Right atrium auricular region (tissue), 2 donors: Measurements from ENCODE around the gene ZNF654. TPM values are rescaled to one million over a fixed set of nuclear protein-coding genes. Genes with fewer than 3 reads are reported as not detected.

Experiments used
- DNase-seq: peaks from one replicate; pipeline ENCODE4 v3.0.0-alpha.2; 2019; ENCODE audit warnings: low spot score
- H3K27ac ChIP-seq, 2 donors: fragments of 200-600 bp; sonication (generic); 1 replicate in 1 of 2; 2 replicates in 1 of 2; pipeline ENCODE4 v1.5.1; 2016 to 2019
- H3K27me3 ChIP-seq, 2 donors: fragments of 200-600 bp; sonication (generic); one replicate each; pipeline versions ENCODE4 v1.5.1 to v1.6.0; 2017 to 2019
- H3K36me3 ChIP-seq: fragments of 200-600 bp; sonication (generic); one replicate; pipeline ENCODE4 v1.5.1; 2016
- H3K4me1 ChIP-seq, 2 donors: fragments of 200-600 bp; sonication (generic); one replicate each; pipeline versions ENCODE4 v1.5.1 to v1.6.0; 2017 to 2019
- H3K4me3 ChIP-seq, 2 donors: fragments of 200-600 bp; sonication (generic); 1 replicate in 1 of 2; 2 replicates in 1 of 2; pipeline ENCODE4 v1.5.1; 2017 to 2019; ENCODE audit warnings: mild to moderate bottlenecking in 1 of 2, moderate library complexity in 1 of 2
- H3K9me3 ChIP-seq, 2 donors: fragments of 200-600 bp; sonication (generic); one replicate each; pipeline ENCODE4 v1.5.1; 2019
- total RNA-seq, 2 donors: library from RNA; depleted of rRNA; stranded (reverse); fragments of >200 nt; gene quantifications; one replicate each; pipeline ENCODE4 v1.1.0, GENCODE V29; 2016
- TF ChIP-seq, protein P1 (sequence below), 2 donors: fragments of 200-600 bp; sonication (generic); IDR thresholded peaks; one replicate each; pipeline ENCODE4 v1.5.1; 2019; ENCODE audit warnings: antibody characterized with exemption in 2 of 2

Gene ZNF654
- total RNA-seq, 2 donors from 2014 or later, result 6.8 to 7.2 TPM

DNA sequence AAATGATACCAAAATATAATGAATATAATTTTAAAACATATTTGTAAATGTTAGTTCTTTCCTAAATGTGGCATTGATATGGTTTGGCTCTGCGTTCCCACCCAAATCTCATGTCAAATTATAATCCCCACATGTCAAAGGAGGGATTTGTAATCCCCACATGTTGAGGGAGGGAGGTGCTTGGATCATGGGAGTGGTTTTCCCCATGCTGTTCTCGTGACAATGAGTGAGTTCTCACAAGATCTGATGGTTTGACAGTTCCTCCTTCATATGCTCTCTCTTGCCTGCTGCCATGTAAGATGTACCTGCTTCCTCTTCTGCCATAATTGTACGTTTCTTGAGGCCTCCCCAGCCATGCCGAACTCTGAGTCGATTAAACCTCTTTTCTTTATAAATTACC is 12.3 kb upstream of the ZNF654 start:
- TF ChIP-seq, protein P1, sequence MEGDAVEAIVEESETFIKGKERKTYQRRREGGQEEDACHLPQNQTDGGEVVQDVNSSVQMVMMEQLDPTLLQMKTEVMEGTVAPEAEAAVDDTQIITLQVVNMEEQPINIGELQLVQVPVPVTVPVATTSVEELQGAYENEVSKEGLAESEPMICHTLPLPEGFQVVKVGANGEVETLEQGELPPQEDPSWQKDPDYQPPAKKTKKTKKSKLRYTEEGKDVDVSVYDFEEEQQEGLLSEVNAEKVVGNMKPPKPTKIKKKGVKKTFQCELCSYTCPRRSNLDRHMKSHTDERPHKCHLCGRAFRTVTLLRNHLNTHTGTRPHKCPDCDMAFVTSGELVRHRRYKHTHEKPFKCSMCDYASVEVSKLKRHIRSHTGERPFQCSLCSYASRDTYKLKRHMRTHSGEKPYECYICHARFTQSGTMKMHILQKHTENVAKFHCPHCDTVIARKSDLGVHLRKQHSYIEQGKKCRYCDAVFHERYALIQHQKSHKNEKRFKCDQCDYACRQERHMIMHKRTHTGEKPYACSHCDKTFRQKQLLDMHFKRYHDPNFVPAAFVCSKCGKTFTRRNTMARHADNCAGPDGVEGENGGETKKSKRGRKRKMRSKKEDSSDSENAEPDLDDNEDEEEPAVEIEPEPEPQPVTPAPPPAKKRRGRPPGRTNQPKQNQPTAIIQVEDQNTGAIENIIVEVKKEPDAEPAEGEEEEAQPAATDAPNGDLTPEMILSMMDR (IDR thresholded peaks at IDR 0.05), result no peak
- H3K27me3 ChIP-seq, result no peaks in the 10 kb centered on the region
- no peak for DNase-seq
- no peak overlapping the region for H3K27ac ChIP-seq
- H3K36me3 ChIP-seq, result no peaks in the 10 kb centered on the region
- no peaks in the 10 kb centered on the region for H3K4me1 ChIP-seq
- H3K9me3 ChIP-seq, result no peaks in the 10 kb centered on the region
- H3K4me3 ChIP-seq, result no peak overlapping the region

DNA sequence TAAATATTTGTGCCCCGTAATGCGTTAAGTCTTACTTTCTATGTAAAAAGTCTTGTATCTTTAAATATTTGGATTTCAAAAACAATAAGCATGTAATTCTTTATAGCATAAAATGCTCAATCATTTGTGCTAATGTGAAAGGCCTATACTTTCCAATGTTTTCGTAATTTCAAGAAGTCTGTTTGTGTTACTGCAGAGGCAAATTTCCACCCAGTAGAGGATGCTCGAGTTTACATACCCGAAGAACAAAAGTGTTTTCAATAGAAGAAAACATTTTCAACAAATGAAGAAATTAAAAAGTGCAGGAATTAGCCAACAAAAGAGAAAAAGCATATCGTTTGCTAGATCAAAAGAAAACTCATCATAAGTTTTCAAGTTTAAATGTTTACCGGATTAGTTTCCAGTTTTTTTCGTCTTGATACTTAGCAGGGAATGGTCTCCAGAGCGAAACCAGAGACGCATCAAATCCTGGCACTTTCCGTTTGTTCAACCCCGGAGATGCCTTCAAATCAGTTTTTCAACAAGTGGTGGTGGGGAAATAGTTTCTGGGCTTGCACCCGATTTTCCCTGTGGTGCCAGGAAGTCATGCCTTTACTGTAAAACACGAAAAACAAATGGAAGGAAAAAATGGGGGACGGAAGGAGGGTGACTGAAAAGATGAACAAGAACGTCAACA is 1.3 kb upstream of the ZNF654 start:
- Histone ChIP-seq H3K4me1 (peaks cover 0 to 36% of the 10 kb centered on the region in 2 donors), H3K27me3 (no peaks in the 10 kb centered on the region), H3K4me3 (peak overlapping the region; percentile 95 to 98), H3K36me3 (peaks cover 12% of the 10 kb centered on the region), H3K9me3 (no peaks in the 10 kb centered on the region), H3K27ac (peak overlapping the region; percentile 94 to 97)
- DNase-seq, result no peak
- TF ChIP-seq, protein P1 (IDR thresholded peaks at IDR 0.05), result peak in 1 of 2 donors; percentile 38

DNA sequence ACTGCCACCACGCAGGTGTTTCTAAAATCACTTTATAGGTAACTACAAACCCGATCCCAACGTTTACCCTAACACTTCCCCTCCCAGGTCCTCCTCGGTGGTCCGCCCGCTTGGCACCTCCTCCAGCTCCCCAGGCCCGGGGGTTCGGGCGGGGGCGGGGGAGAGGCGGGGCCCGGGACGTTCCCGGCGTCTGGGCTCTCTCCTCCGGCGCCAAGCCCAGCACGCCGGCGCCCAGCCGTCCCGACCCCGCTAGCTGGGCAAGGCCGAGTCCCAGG is 812 bp upstream of the ZNF654 start:
- Histone ChIP-seq H3K4me1 (peaks cover 0 to 40% of the 10 kb centered on the region in 2 donors), H3K27ac (peak overlapping the region; percentile 94 to 97), H3K36me3 (peaks cover 12% of the 10 kb centered on the region), H3K4me3 (peak overlapping the region; percentile 95 to 98), H3K9me3 (no peaks in the 10 kb centered on the region), H3K27me3 (no peaks in the 10 kb centered on the region)
- TF ChIP-seq, protein P1 (IDR thresholded peaks at IDR 0.05), result no peak
- DNase-seq, result no peak

DNA sequence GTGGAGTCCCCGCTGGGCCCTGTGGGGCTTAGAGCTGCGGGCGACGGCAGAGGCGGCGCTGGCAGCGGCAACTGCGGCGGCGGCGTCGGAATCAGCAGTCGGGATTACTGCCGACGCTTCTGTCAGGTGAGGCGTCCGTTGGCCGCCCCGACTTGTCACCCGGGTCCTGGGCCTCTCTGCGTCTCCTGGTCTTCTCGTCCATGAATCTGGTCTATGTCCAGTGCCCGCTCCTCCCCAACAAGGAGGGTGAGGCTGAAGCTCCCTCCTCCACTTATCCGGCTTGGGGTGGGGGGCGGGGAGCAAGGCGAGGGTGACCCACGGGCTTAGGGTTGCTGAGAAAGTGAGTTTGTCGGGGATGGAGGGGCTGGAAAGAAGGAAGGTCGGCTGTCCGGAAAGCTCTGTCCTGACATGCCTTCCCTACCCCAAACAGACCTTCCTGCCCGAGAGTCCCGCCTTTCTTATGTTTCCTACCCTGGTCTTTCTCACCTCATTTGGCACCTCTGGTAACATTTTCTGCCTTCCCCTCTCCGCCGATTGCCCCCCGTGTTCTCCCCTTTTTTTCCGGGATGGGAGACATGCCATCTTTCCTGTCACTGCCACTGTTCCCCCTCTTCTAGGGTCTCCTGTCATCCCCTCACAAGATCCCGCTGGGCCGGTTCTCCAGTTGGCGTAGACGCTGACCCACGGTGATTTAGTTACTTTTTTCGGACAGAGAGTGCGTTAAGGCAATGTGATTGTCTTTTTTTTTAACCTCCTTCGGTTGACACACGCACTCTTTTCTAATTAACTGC is 520 bp downstream of the ZNF654 start:
- Histone ChIP-seq H3K4me1 (peaks cover 0 to 48% of the 10 kb centered on the region in 2 donors), H3K27me3 (no peaks in the 10 kb centered on the region), H3K27ac (peak overlapping the region; percentile 94 to 97), H3K9me3 (no peaks in the 10 kb centered on the region), H3K4me3 (peak overlapping the region; percentile 95 to 98), H3K36me3 (peaks cover 12% of the 10 kb centered on the region)
- DNase-seq, result no peak
- TF ChIP-seq, protein P1 (IDR thresholded peaks at IDR 0.05), result no peak

DNA sequence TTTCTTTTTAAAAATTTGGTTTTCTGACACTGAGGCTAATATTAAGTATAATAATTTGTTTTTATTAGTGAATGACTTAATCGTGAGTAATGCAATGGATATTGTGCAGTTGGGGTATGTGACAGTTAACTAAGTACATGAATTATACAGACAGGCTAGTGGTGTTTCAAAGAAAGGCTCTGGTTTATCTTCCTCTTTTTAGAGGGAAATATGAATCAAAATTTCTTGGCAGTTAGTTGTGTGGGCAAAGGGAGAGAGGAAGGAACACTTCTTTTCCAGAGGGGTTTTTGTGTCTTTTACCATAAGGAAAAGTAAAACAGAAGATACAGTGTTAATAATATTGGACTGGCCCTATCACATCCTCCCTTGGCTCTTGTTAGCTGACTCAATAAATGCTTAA is 2.7 kb downstream of the ZNF654 start:
- Histone ChIP-seq H3K4me1 (peaks cover 0 to 48% of the 10 kb centered on the region in 2 donors), H3K9me3 (no peaks in the 10 kb centered on the region), H3K4me3 (no peak overlapping the region), H3K36me3 (no peaks in the 10 kb centered on the region), H3K27ac (no peak overlapping the region), H3K27me3 (no peaks in the 10 kb centered on the region)
- TF ChIP-seq, protein P1 (IDR thresholded peaks at IDR 0.05), result no peak
- DNase-seq, result no peak
